ENCODE measurements around the gene SMCO2. TPM values are rescaled to one million over a fixed set of nuclear protein-coding genes. Genes with fewer than 3 reads are reported as not detected.

The SMCO2 gene
- total and polyA plus RNA-seq, 10 of the 15 experiments (the other 5 are each of a cell fraction or from before 2014, with no cell fraction given): 0.11 to 2.3 (median 0.67) TPM

GRCh38 chr12:27422697-27423096 lies 23.8 kb upstream of the SMCO2 start:
- in situ Hi-C loops (cut with MboI): no loop called here
- TF ChIP-seq RELA (IDR thresholded peaks at IDR 0.05; ENCODE audit: borderline replicate concordance, partially characterized antibody) (no peak), PBX3 (IDR thresholded peaks at IDR 0.05; ENCODE audit: insufficient replicate concordance, low read depth, low read length) (no peak), JUNB (IDR thresholded peaks at IDR 0.05) (no peak), MXI1 (IDR thresholded peaks at IDR 0.05; ENCODE audit: low read depth, low read length) (no peak), MEF2B (IDR thresholded peaks at IDR 0.05; ENCODE audit: partially characterized antibody, poor library complexity, severe bottlenecking) (no peak), ZNF274 (IDR thresholded peaks at IDR 0.05; ENCODE audit: insufficient read depth, insufficient read length) (no peak), HDAC2 (IDR thresholded peaks at IDR 0.05) (no peak), ZNF384 (IDR thresholded peaks at IDR 0.05; ENCODE audit: borderline replicate concordance, low read depth, low read length) (no peak), ATF7 (IDR thresholded peaks at IDR 0.05; ENCODE audit: low read depth) (no peak), USF1 (IDR thresholded peaks at IDR 0.05; ENCODE audit: borderline replicate concordance, extremely low read length, insufficient read depth, low read depth, low read length) (no peak)
- Histone ChIP-seq H3K36me3 (ENCODE audit: control insufficient read depth in 2 of 2, insufficient read depth in 2 of 2, low read length in 1 of 2) (peaks cover 0 to 9% of the 10 kb centered on the region in 2 experiments; a peak in 2 of 4 replicates), H2AFZ (ENCODE audit: control insufficient read depth, low read depth, low read length) (no peak overlapping the region), H4K20me1 (ENCODE audit: control insufficient read depth, insufficient read depth) (no peaks in the 10 kb centered on the region), H3K4me1 (ENCODE audit: control insufficient read depth, insufficient read depth, low read length) (no peaks in the 10 kb centered on the region), H3K27ac (ENCODE audit: control insufficient read depth, insufficient read depth) (no peak overlapping the region), H3K4me2 (ENCODE audit: control insufficient read depth, insufficient read depth) (no peak overlapping the region), H3K27me3 (replicated peaks in 1 of 2; ENCODE audit: control insufficient read depth in 2 of 2, insufficient read depth in 2 of 2, low read length in 1 of 2) (no peaks in the 10 kb centered on the region), H3K79me2 (ENCODE audit: control insufficient read depth, insufficient read depth, low read length) (no peaks in the 10 kb centered on the region), H3K4me3 (no peak overlapping the region), H3K9ac (ENCODE audit: control insufficient read depth, insufficient read depth, low read length) (no peak overlapping the region), H3K9me3 (replicated peaks; ENCODE audit: control insufficient read depth, insufficient read depth, low read length) (no peaks in the 10 kb centered on the region)
- CTCF ChIA-PET: interaction anchor here (1.2 kb wide), 1 partner anchor 12 kb away, joined by 5 read pairs; no protein-coding TSS in a partner anchor
- RAD21 ChIA-PET (ENCODE audit: unreplicated experiment): no interaction called here
- POLR2A ChIA-PET: no interaction called here
- ATAC-seq (no peak; the same call in 1 of the 3 replicates), DNase-seq (ENCODE audit: low read depth, low spot score) (no peak), FAIRE-seq (no peak)
- intact Hi-C loops (cut with micrococcal nuclease; ENCODE audit: unreplicated experiment): no loop called here
- WGBS (ENCODE audit: insufficient coverage, insufficient replicate concordance, low lambda C conversion rate, missing lambda C conversion rate): 93% methylated on average over 2 of the region's 2 CpGs
- SMC1A ChIA-PET (ENCODE audit: uncharacterized antibody, unreplicated experiment): no interaction called here
- TSS peak; percentile 31 for BruUV-seq (replicated peaks)

Data from GM12878 (cell line).